ENCODE measurements around the gene CAMLG.

DNA sequence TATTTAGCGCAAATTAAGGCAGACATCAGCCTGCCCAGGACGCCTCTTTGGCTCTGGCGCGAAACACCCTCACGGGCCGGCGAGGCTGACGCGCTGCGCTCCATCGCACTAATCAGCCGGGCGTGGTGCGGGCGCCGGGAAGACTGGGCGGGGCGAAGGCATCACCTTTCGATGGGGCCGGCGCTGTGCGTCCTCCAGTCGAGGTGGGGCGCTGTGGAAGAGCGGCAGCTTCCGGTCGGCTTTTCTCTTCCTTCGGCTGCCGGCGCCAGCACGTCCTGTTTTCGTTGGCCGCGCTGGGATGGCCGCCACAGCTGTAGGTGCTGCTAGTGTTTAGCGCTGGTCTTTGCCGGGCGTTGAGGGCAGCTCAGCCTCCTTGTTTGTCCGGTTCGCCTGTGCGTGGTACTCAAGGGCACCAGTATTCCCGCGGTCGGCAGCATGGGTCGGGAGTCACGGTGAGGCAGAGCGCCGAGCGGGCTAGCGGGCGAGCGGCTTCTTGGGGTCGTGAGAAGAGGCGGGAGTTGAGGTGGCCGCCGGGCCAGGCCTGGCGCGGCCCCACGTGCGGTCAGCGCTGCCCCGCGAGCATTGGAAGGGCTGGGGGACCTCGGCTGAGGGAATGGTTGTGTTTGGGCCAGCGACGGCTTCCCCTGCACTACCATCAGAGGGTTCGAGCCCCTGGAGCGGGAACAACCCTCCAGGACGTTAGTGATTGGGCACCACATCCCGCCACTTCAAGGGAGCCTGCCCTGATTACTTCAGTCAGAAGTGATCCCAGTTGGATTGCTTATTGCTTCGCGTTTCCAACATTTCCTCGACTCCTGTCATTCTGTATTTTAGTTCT, 20.4 kb downstream of the CAMLG start, which contains the start of gene DDX46:
- peak; percentile 68 for TF ChIP-seq CTCF (IDR thresholded peaks at IDR 0.05; ENCODE audit: insufficient read depth, low read length, poor library complexity, severe bottlenecking)
- no peak for TF ChIP-seq EZH2phosphoT487 (conservative IDR thresholded peaks at IDR 0.05; ENCODE audit: low read length)

All from SU-DHL-6 (cell line).